Stimulated activated CD8-positive, alpha-beta memory T cell treated with anti-CD3 and anti-CD28 coated beads, Interleukin-7, amount 100 ng/mL, for 4 hours (primary cell): ENCODE results near the gene RNF175.

Source experiments
- DNase-seq, 2 donors: peaks; one replicate each; pipeline ENCODE4 v3.0.0-alpha.2; 2020; ENCODE audit warnings: low read depth in 2 of 2

RNF175 gene

GRCh38 chr4:153748378-153748777 lies 11.4 kb downstream of the RNF175 start:
- no peak for DNase-seq

- DNase-seq: no peak
Observed at GRCh38 chr4:153747406-153747955, 12.3 kb downstream of the RNF175 start.

GRCh38 chr4:153745651-153746050 lies 14.2 kb downstream of the RNF175 start:
- DNase-seq: no peak

GRCh38 chr4:153741541-153741940 lies 18.3 kb downstream of the RNF175 start:
- no peak for DNase-seq

- no peak for DNase-seq
Observed at GRCh38 chr4:153735906-153736461, 23.8 kb downstream of the RNF175 start.

- DNase-seq: no peak
Observed at GRCh38 chr4:153733751-153734448, 25.9 kb downstream of the RNF175 start.

- DNase-seq: no peak
Observed at GRCh38 chr4:153731239-153731638, 28.6 kb downstream of the RNF175 start.

- no peak for DNase-seq
Observed at GRCh38 chr4:153729895-153730294, 29.9 kb downstream of the RNF175 start.

GRCh38 chr4:153728660-153729059 lies 31.2 kb downstream of the RNF175 start:
- DNase-seq: no peak

GRCh38 chr4:153728151-153728550 lies 31.7 kb downstream of the RNF175 start:
- no peak for DNase-seq

GRCh38 chr4:153725831-153726154 lies 34.0 kb downstream of the RNF175 start:
- no peak for DNase-seq

- DNase-seq: no peak
Observed at GRCh38 chr4:153725136-153725830, 34.5 kb downstream of the RNF175 start.

GRCh38 chr4:153724606-153725005 lies 35.2 kb downstream of the RNF175 start:
- DNase-seq: no peak

GRCh38 chr4:153722036-153722435 lies 37.8 kb downstream of the RNF175 start:
- no peak for DNase-seq

GRCh38 chr4:153713866-153714646 lies 45.8 kb downstream of the RNF175 start:
- DNase-seq: no peak

GRCh38 chr4:153710681-153711080 lies 49.1 kb downstream of the RNF175 start:
- DNase-seq: no peak

GRCh38 chr4:153706519-153706918 lies 53.3 kb downstream of the RNF175 start:
- DNase-seq: no peak

- DNase-seq: no peak
Observed at GRCh38 chr4:153705743-153706468, 53.9 kb downstream of the RNF175 start.

- no peak for DNase-seq
Observed at GRCh38 chr4:153704522-153704921, 55.3 kb downstream of the RNF175 start.

- DNase-seq: no peak
Observed at GRCh38 chr4:153684971-153685371, 74.9 kb downstream of the RNF175 start.

- peak; percentile 37 to 60 for DNase-seq
Observed at GRCh38 chr4:153684182-153684970, 75.4 kb downstream of the RNF175 start, which contains the start of gene TLR2. TLR2 (plus strand) TSS chr4:153684280; CDS start chr4:153702908, 18,628 bp downstream.
